C4-2B (cell line): ENCODE data around the gene PDIA4.
"Not testable (repeated sequence)": the region's sequence is repeated elsewhere in the genome, so short reads cannot be mapped to it uniquely, and the experiment has no call there.

Source experiments
- CTCF ChIP-seq: fragments of 450-650 bp; conservative IDR thresholded peaks from 2 replicates; pipeline ENCODE4 v1.5.1; 2017; ENCODE audit warnings: mild to moderate bottlenecking
- ZFX ChIP-seq: fragments of 450-650 bp; IDR thresholded peaks from 2 replicates; pipeline ENCODE4 v1.6.1; 2017

GRCh38 chr7:148979072-148979471 lies 49.2 kb downstream of the PDIA4 start:
- TF ChIP-seq CTCF, ZFX: not testable (repeated sequence)
